Measurements from ENCODE around the gene DCAF10. TPM values are rescaled to one million over a fixed set of nuclear protein-coding genes. Genes with fewer than 3 reads are reported as not detected.
A peak's percentile ranks its signal among the peaks of the same experiment; 100 is the strongest.

DCAF10 gene
- total and polyA plus RNA-seq, 10 of the 15 experiments (the other 5 are each of a cell fraction or from before 2014, with no cell fraction given), result 3.9 to 21.7 (median 9.8) TPM

GRCh38 chr9:37784616-37785483 lies 15.7 kb upstream of the DCAF10 start, which contains the start of gene EXOSC3 (continued):
- TF ChIP-seq, protein P1, sequence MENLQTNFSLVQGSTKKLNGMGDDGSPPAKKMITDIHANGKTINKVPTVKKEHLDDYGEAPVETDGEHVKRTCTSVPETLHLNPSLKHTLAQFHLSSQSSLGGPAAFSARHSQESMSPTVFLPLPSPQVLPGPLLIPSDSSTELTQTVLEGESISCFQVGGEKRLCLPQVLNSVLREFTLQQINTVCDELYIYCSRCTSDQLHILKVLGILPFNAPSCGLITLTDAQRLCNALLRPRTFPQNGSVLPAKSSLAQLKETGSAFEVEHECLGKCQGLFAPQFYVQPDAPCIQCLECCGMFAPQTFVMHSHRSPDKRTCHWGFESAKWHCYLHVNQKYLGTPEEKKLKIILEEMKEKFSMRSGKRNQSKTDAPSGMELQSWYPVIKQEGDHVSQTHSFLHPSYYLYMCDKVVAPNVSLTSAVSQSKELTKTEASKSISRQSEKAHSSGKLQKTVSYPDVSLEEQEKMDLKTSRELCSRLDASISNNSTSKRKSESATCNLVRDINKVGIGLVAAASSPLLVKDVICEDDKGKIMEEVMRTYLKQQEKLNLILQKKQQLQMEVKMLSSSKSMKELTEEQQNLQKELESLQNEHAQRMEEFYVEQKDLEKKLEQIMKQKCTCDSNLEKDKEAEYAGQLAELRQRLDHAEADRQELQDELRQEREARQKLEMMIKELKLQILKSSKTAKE (IDR thresholded peaks at IDR 0.05; ENCODE audit: low read depth, poor library complexity, severe bottlenecking), result no peak
- TF ChIP-seq, protein P2, sequence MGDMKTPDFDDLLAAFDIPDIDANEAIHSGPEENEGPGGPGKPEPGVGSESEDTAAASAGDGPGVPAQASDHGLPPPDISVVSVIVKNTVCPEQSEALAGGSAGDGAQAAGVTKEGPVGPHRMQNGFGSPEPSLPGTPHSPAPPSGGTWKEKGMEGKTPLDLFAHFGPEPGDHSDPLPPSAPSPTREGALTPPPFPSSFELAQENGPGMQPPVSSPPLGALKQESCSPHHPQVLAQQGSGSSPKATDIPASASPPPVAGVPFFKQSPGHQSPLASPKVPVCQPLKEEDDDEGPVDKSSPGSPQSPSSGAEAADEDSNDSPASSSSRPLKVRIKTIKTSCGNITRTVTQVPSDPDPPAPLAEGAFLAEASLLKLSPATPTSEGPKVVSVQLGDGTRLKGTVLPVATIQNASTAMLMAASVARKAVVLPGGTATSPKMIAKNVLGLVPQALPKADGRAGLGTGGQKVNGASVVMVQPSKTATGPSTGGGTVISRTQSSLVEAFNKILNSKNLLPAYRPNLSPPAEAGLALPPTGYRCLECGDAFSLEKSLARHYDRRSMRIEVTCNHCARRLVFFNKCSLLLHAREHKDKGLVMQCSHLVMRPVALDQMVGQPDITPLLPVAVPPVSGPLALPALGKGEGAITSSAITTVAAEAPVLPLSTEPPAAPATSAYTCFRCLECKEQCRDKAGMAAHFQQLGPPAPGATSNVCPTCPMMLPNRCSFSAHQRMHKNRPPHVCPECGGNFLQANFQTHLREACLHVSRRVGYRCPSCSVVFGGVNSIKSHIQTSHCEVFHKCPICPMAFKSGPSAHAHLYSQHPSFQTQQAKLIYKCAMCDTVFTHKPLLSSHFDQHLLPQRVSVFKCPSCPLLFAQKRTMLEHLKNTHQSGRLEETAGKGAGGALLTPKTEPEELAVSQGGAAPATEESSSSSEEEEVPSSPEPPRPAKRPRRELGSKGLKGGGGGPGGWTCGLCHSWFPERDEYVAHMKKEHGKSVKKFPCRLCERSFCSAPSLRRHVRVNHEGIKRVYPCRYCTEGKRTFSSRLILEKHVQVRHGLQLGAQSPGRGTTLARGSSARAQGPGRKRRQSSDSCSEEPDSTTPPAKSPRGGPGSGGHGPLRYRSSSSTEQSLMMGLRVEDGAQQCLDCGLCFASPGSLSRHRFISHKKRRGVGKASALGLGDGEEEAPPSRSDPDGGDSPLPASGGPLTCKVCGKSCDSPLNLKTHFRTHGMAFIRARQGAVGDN (IDR thresholded peaks at IDR 0.05), result peak; percentile 53; the same call in 1 of the 2 replicates
- TF ChIP-seq BHLHE40 (IDR thresholded peaks at IDR 0.05; ENCODE audit: borderline replicate concordance in 1 of 2, low read depth in 2 of 2, low read length in 1 of 2) (peak; percentile 15 to 67; a peak in 2 of 4 replicates), MTA2 (IDR thresholded peaks at IDR 0.05; ENCODE audit: low read depth) (no peak), RELA (IDR thresholded peaks at IDR 0.05; ENCODE audit: borderline replicate concordance, partially characterized antibody) (peak; percentile 53), SRF (IDR thresholded peaks at IDR 0.05; ENCODE audit: low read depth in 2 of 2, low read length in 2 of 2) (no peak), HDAC6 (IDR thresholded peaks at IDR 0.05; ENCODE audit: unreplicated experiment) (peak; percentile 70), RAD51 (IDR thresholded peaks at IDR 0.05) (no peak), YY1 (IDR thresholded peaks at IDR 0.05; ENCODE audit: low read depth, low read length) (peak; percentile 95)

Measured in GM12878 (cell line).